Measurements from ENCODE around the gene GPR141. TPM values are rescaled to one million over a fixed set of nuclear protein-coding genes. Genes with fewer than 3 reads are reported as not detected.

GPR141 gene, protein sequence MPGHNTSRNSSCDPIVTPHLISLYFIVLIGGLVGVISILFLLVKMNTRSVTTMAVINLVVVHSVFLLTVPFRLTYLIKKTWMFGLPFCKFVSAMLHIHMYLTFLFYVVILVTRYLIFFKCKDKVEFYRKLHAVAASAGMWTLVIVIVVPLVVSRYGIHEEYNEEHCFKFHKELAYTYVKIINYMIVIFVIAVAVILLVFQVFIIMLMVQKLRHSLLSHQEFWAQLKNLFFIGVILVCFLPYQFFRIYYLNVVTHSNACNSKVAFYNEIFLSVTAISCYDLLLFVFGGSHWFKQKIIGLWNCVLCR
- 0.32 TPM in 1 of 2 replicates, not detected in the other for total RNA-seq

DNA sequence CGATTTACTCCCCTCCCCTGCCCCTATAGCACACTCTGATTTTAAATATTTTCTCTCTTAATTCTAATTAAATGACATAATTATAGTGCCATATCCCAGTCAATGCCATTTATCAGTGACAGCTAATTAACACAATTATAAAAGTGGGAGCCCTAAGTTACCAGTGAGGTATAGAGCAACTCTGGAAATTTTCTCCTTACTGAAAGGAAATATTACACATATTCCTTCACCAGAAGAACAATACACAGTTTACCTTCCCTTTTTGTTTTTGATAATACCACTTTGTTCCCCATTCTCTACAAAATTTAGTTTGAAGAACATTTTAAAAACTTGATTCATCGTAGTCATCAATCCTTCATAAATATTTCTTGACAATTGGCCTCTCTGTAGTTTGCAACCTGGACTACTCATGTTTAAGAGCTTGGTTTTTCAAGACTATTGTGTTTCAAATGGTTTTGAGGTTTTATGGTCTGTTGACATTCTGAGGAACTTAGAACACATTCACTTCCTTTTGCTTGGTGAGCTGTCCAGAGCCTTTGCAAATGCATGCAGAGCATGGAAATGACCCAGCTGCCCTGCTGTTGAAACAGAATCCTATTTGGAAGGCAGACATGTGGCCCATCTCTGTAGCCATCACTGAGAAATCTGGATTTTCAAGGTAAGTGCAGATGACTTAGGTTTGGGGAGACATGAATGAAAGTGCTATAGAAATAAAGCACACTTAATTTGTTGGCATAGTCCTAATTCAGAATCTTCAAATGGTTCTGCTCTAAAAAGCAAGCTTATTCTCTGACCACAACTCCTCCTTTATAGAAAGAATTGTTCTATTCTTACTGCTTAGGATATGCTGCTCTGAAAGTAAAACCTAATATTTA, at the start of gene GPR141:
TSS of gene GPR141 (plus strand) at position 521 of the 875 bp plus-strand sequence. CDS start 56,628 bp downstream, outside the sequence.
- H3K4me3 ChIP-seq (ENCODE audit: low read depth, low read length), result no peak within 1 kb of the TSS
- DNase-seq (ENCODE audit: low read depth), result no peak
- TF ChIP-seq, protein P1, sequence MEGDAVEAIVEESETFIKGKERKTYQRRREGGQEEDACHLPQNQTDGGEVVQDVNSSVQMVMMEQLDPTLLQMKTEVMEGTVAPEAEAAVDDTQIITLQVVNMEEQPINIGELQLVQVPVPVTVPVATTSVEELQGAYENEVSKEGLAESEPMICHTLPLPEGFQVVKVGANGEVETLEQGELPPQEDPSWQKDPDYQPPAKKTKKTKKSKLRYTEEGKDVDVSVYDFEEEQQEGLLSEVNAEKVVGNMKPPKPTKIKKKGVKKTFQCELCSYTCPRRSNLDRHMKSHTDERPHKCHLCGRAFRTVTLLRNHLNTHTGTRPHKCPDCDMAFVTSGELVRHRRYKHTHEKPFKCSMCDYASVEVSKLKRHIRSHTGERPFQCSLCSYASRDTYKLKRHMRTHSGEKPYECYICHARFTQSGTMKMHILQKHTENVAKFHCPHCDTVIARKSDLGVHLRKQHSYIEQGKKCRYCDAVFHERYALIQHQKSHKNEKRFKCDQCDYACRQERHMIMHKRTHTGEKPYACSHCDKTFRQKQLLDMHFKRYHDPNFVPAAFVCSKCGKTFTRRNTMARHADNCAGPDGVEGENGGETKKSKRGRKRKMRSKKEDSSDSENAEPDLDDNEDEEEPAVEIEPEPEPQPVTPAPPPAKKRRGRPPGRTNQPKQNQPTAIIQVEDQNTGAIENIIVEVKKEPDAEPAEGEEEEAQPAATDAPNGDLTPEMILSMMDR (IDR thresholded peaks at IDR 0.05; ENCODE audit: insufficient read depth, low read depth, low read length), result no peak

DNA sequence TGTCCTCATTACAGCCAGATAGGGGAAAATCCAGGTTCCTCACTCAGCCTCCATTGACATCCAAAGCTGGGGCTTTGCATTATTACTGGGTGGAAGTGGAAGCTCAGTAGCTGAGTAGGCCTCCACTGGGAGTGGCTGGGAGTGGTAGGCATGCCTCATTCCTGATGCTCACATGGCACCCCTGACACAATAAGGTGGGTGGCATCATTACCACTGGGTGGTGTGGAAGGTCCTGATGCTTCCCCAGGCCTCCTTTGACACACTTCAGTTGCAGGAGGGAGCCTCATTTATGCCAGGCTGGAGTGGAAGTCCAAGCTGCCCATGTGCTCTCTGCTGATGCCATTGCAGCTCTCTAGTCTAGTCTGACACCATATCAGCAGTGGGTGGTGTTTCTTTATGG, 48.2 kb upstream of the GPR141 start:
- H3K4me3 ChIP-seq (ENCODE audit: low read depth, low read length), result no peak overlapping the region
- TF ChIP-seq, protein P1 (IDR thresholded peaks at IDR 0.05; ENCODE audit: insufficient read depth, low read depth, low read length), result no peak
- no peak for DNase-seq (ENCODE audit: low read depth)

DNA sequence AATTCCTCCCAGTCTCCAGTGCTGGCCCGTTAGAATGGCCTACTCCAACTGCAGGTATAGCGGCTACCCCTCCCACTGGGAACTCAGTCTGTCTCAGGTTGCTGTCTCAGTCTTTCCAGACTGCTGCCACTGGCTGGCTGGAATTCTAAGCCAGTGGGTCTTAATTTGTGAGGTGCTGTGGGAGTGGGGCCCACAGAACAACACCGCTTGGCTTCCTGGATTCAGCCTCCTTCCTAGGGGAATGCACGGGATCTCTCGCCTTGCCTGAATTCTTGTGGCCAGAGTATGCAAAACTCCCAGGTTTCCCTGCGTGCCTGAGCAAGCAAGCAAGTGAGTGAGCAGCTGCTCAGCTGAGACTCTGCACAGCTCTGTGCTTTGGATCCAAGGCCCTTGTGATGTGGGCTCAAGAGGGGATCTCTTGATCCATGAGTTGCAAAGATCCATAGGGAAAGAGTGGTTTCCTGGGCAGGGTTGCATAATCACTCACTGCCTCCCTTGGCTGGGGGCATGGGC, 41.5 kb upstream of the GPR141 start:
- TF ChIP-seq, protein P1 (IDR thresholded peaks at IDR 0.05; ENCODE audit: insufficient read depth, low read depth, low read length), result no peak
- no peak overlapping the region for H3K4me3 ChIP-seq (ENCODE audit: low read depth, low read length)
- no peak for DNase-seq (ENCODE audit: low read depth)

DNA sequence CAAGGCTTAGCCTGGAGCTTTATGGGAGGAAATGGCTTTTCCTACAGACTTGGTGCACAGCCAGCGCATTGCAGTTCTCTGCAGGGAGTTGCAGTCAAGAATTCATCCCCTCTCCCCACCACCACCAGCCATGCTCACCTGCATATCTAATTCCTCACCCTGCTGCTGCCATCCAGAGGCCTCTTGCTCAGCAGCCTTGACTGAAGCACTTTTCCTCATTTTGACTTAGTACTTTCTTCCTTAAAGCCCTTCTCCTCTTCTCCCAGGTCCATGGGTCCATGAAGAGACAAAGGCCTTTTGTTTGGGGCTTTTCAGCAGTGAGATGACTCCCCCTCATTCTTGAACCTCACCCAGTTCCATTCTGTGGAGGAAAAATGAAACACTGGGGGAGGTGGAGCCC, 39.7 kb upstream of the GPR141 start:
- no peak overlapping the region for H3K4me3 ChIP-seq (ENCODE audit: low read depth, low read length)
- TF ChIP-seq, protein P1 (IDR thresholded peaks at IDR 0.05; ENCODE audit: insufficient read depth, low read depth, low read length), result no peak
- DNase-seq (ENCODE audit: low read depth), result no peak

DNA sequence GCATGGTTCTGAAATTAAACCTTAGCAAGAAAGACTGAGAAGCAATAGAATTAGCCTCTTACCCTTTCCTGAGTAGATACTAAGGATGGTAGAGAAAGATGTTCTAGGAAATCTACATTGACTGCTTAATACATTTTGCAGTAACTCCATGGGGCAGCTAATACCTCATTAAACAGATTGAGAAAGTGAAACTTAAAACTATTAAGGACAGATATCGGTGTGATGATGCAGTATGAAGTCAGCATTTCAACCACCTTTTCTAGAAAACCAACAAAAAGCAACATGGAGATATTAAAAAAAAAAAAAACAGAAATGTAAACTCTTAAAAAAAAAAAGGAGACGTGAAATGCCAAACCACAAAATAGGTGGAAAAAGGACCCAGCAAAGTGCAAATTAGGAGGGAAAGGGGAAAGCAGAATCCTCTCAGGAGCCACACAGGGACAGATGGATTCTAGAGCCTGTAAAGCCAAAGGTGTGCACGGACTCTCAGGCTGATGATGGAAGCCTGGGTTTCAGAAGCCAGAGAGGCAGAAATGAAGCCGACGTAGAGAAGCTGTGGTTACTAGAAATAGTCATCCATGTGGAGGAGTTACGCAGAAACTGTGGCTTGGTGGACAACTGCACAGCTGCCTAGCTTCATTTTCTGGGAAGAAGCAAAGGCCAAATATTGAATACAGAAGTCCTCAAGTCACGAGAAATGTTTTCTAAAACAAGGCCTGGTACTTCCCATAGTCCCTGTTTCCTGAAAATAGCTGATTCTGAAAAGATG, 38.1 kb upstream of the GPR141 start:
- TF ChIP-seq, protein P1 (IDR thresholded peaks at IDR 0.05; ENCODE audit: insufficient read depth, low read depth, low read length), result no peak
- H3K4me3 ChIP-seq (ENCODE audit: low read depth, low read length), result no peak overlapping the region
- DNase-seq (ENCODE audit: low read depth), result no peak

DNA sequence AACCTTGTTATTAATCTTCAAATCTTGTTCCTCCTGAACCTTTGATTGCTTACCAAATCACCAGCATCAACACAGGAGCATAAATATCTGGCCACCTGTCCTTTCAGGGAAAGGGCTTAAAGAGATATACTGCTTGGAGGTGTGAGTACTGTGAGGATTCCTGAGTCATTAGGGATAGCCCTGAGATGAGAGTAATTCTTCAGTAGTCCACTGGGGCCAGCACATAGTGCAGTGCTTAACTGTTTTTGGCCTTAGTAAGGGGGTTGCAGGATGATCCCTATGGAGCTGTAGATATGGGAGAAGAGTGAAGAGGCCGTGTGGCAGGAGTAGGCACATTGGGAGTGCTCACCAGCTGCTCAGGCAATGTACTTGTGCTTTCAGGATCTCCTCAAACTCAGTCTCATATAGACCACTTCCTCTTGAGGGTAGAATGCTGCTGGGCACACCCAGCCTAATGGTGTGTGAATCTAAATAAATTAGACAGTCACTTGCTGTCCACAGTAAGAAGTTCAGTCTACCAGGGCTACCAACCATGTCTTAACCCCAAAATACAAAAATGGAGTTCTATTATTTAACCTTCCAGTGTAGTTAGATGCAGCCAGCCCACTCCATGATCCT, 26.5 kb upstream of the GPR141 start:
- H3K4me3 ChIP-seq (ENCODE audit: low read depth, low read length), result no peak overlapping the region
- TF ChIP-seq, protein P1 (IDR thresholded peaks at IDR 0.05; ENCODE audit: insufficient read depth, low read depth, low read length), result no peak
- no peak for DNase-seq (ENCODE audit: low read depth)

Data from fibroblast of villous mesenchyme (primary cell).